Large intestine (tissue), 3 donors: Measurements from ENCODE around the gene CCDC83. TPM values are rescaled to one million over a fixed set of nuclear protein-coding genes. Genes with fewer than 3 reads are reported as not detected.
"Not testable (repeated sequence)": the region's sequence is repeated elsewhere in the genome, so short reads cannot be mapped to it uniquely, and the experiment has no call there.

Source experiments
- DNase-seq, 2 donors: peaks; one replicate each; pipeline versions ENCODE4 v3.0.0 to v3.0.0-alpha.2; 2013
- H3K27ac ChIP-seq: one replicate; pipeline ENCODE4 v1.5.1; 2013; ENCODE audit warnings: low read length
- H3K27me3 ChIP-seq: 2 replicates; pipeline ENCODE4 v1.6.1; 2013; ENCODE audit warnings: low read length; ENCODE audit not compliant: control insufficient read depth, insufficient read depth
- H3K36me3 ChIP-seq: 2 replicates; pipeline ENCODE4 v1.6.1; 2013; ENCODE audit warnings: low read length; ENCODE audit not compliant: control insufficient read depth, insufficient read depth
- H3K4me1 ChIP-seq: one replicate; pipeline ENCODE4 v1.6.1; 2013; ENCODE audit warnings: low read length; ENCODE audit not compliant: control insufficient read depth, insufficient read depth
- H3K4me3 ChIP-seq: one replicate; pipeline ENCODE4 v1.5.1; 2013; ENCODE audit warnings: low read length
- H3K9me3 ChIP-seq: one replicate; pipeline ENCODE4 v1.6.1; 2013; ENCODE audit warnings: mild to moderate bottlenecking, low read depth, low read length, moderate library complexity; ENCODE audit not compliant: control insufficient read depth
- WGBS: methylation state at CpG from one replicate; pipeline ENCODE4 v1.1.5; 2013; ENCODE audit warnings: low lambda C conversion rate; ENCODE audit not compliant: insufficient coverage; 5-methylcytosine and 5-hydroxymethylcytosine counted together
- polyA plus RNA-seq: library from polyadenylated mRNA; unstranded; fragments of 120-200 nt; gene quantifications from one replicate; pipeline ENCODE4 v1.2.1, GENCODE V29; 2013

Gene CCDC83
- polyA plus RNA-seq, 1 donor: 0.04 TPM

GRCh38 chr11:85831050-85831449, 24.1 kb upstream of the CCDC83 start:
- Histone ChIP-seq H3K9me3 (no peaks in the 10 kb centered on the region), H3K4me1 (peaks cover 22% of the 10 kb centered on the region), H3K36me3 (no peaks in the 10 kb centered on the region), H3K27ac (peak overlapping the region; percentile 32), H3K27me3 (no peaks in the 10 kb centered on the region), H3K4me3 (no peak overlapping the region)
- peak in 1 of 2 donors; percentile 36 for DNase-seq

DNA sequence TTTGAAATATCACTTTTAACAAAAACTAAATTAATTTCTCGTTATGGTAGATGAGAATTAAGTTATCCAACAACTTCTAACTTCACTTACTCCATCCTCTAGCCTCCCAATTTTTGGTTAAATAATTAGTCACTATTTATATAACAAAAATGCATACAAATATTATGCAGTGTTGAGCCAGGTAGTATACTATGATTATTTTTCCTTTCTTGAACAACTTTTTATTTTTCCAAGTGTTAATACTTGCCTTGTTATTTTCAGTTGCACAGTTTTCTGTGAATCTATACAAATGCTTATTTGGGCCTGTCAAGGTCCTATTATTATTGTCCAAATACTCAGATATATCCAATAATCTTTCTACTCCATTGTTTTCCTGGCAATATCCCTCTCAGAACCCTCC, 19.9 kb upstream of the CCDC83 start:
- no peaks in the 10 kb centered on the region for H3K27me3 ChIP-seq
- no peak overlapping the region for H3K27ac ChIP-seq
- H3K9me3 ChIP-seq: no peaks in the 10 kb centered on the region
- 100% methylated on average over 1 of the region's 1 CpG for WGBS
- no peaks in the 10 kb centered on the region for H3K36me3 ChIP-seq
- H3K4me1 ChIP-seq: peaks cover 1% of the 10 kb centered on the region
- no peak overlapping the region for H3K4me3 ChIP-seq
- no peak for DNase-seq

DNA sequence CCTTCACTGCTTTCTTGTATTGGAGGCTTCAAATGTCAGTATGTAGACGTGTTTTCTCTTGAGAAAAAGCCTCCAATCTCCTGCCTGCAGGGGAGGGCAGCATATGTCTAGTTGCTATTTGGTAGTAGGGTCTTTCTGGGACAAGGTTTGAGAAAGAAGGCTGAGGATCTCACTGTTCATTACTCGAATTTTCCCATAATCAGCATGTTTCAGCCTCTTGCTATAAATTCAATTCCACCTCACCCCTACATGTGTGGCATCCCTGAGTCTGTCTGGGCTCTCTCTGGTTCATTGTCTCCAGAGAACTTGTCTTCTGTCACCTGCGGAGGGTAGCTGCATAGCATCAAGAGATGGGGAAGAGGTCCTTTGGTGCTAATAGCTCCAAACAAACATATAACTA, 19.5 kb upstream of the CCDC83 start:
- Histone ChIP-seq H3K9me3 (no peaks in the 10 kb centered on the region), H3K4me3 (no peak overlapping the region), H3K36me3 (no peaks in the 10 kb centered on the region), H3K27ac (no peak overlapping the region), H3K4me1 (no peaks in the 10 kb centered on the region), H3K27me3 (no peaks in the 10 kb centered on the region)
- DNase-seq: no peak
- WGBS: no CpG with 5 or more reads among the region's 3 CpGs

DNA sequence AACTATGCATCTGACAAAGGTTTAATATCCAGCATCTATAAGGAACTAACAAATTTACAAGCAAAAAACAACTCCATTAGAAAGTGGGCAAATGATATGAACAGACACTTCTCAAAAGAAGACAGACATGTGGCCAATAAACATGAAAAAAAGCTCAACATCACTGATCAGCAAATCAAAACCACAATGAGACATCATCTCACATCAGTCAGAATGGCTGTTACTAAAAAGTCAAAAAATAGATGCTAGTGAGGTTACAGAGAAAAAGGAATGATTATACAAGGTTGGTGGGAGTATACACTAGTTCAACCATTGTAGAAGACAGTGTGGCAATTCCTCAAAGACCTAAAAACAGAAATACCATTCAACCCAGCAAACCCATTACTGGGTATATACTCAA, 14.3 kb upstream of the CCDC83 start:
- not testable (repeated sequence) for DNase-seq

GRCh38 chr11:85843929-85844328, 11.3 kb upstream of the CCDC83 start:
- H3K27ac ChIP-seq: no peak overlapping the region
- 100% methylated on average over 1 of the region's 3 CpGs for WGBS
- H3K27me3 ChIP-seq: no peaks in the 10 kb centered on the region
- no peak overlapping the region for H3K4me3 ChIP-seq
- no peaks in the 10 kb centered on the region for H3K9me3 ChIP-seq
- no peak for DNase-seq
- no peaks in the 10 kb centered on the region for H3K36me3 ChIP-seq
- H3K4me1 ChIP-seq: no peaks in the 10 kb centered on the region

More for the DNA sequence above, 14.3 kb upstream of the CCDC83 start:
- H3K36me3 ChIP-seq, H3K4me1 ChIP-seq, H3K4me3 ChIP-seq, H3K27ac ChIP-seq, H3K27me3 ChIP-seq, H3K9me3 ChIP-seq: not testable (repeated sequence)

DNA sequence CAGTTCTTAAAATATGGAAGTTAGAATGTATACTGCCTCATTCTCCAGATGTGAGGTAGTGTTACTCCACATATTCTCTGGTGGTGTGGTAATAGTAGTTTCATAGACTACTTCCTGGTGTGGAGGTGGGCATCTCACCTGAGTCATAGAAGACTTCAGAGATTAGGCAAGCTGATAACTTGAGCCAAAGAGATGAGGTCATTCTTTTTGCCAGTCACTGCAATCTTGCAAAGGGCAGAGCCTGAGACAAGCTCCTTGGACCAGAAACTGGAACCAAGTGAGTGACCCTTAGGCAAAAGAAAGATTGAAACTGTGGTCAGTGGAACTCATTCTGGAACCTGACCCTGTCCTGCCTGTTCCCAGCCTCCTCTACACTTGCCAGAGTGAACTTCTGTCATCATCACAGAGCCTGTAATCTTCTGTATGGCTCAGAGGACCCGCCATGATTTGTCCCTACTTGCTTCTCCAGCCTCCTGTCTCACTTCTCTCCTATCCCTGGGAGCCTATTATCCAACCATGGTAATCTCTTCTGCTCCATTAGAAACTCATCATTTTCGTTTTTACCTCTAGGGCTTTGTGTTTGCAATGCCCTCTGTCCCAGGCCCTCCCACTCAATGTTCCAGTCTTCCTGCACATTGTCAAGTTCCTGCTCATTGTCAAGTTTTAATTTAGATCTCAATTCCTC, 10.6 kb upstream of the CCDC83 start:
- 88% methylated on average over 2 of the region's 2 CpGs for WGBS
- peak; percentile 45 to 50 for DNase-seq
- Histone ChIP-seq H3K4me3 (no peak overlapping the region), H3K9me3 (no peaks in the 10 kb centered on the region), H3K4me1 (no peaks in the 10 kb centered on the region), H3K27me3 (no peaks in the 10 kb centered on the region), H3K27ac (no peak overlapping the region), H3K36me3 (no peaks in the 10 kb centered on the region)

GRCh38 chr11:85845124-85845631, 10.0 kb upstream of the CCDC83 start:
- no peak overlapping the region for H3K4me3 ChIP-seq
- no peaks in the 10 kb centered on the region for H3K4me1 ChIP-seq
- H3K27ac ChIP-seq: no peak overlapping the region
- WGBS: no CpG with 5 or more reads among the region's 1 CpG
- H3K36me3 ChIP-seq: no peaks in the 10 kb centered on the region
- no peaks in the 10 kb centered on the region for H3K9me3 ChIP-seq
- DNase-seq: no peak
- no peaks in the 10 kb centered on the region for H3K27me3 ChIP-seq

DNA sequence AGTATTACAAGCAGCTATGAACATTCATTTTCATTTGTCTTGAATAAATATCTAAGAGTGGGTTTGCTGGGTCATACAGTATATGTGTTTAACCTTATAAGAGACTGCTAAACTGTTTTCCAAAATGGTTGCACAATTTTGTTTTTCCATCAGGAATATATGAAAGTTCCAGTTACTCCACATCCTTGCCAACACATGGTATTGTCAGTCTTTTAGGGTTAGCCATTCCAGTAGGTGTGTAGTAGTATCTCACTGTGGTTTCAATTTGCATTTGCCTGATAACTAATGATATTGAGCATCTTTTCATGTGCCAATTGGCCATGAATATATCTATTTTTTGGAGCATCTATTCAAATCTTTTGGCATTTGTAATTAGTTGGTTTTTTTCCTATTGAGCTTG, 7.7 kb upstream of the CCDC83 start:
- H3K27me3 ChIP-seq: no peaks in the 10 kb centered on the region
- no peaks in the 10 kb centered on the region for H3K4me1 ChIP-seq
- peaks cover 5% of the 10 kb centered on the region for H3K9me3 ChIP-seq
- no peak for DNase-seq
- H3K4me3 ChIP-seq: no peak overlapping the region
- H3K27ac ChIP-seq: no peak overlapping the region
- no peaks in the 10 kb centered on the region for H3K36me3 ChIP-seq

GRCh38 chr11:85848006-85848405, 7.2 kb upstream of the CCDC83 start:
- Histone ChIP-seq H3K9me3 (peaks cover 10% of the 10 kb centered on the region), H3K27ac (no peak overlapping the region), H3K27me3 (no peaks in the 10 kb centered on the region), H3K4me1 (no peaks in the 10 kb centered on the region), H3K4me3 (no peak overlapping the region), H3K36me3 (no peaks in the 10 kb centered on the region)
- 100% methylated on average over 1 of the region's 3 CpGs for WGBS
- no peak for DNase-seq

DNA sequence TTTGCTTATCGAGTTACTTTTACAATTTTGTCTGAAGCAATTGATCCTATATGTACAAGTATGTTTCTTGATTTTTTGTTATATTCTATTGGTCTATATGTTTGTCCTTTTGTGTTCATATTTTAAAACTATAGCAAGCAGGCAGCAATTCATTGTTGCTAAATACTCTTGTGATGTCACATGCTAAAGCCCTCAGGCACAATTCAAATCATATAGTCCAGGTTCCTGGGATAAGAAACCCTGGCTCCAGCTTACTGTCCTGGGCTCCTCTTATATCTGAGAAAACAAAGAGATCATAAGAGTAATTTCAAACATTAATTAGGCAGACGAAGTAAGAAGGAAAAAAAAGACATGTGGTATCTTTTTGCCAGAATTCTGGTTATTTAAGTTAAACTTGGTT, 6.6 kb upstream of the CCDC83 start:
- H3K27ac ChIP-seq: no peak overlapping the region
- WGBS: 86% methylated on average over 2 of the region's 2 CpGs
- H3K27me3 ChIP-seq: no peaks in the 10 kb centered on the region
- H3K9me3 ChIP-seq: peaks cover 11% of the 10 kb centered on the region
- no peaks in the 10 kb centered on the region for H3K4me1 ChIP-seq
- H3K4me3 ChIP-seq: no peak overlapping the region
- DNase-seq: no peak
- H3K36me3 ChIP-seq: no peaks in the 10 kb centered on the region

DNA sequence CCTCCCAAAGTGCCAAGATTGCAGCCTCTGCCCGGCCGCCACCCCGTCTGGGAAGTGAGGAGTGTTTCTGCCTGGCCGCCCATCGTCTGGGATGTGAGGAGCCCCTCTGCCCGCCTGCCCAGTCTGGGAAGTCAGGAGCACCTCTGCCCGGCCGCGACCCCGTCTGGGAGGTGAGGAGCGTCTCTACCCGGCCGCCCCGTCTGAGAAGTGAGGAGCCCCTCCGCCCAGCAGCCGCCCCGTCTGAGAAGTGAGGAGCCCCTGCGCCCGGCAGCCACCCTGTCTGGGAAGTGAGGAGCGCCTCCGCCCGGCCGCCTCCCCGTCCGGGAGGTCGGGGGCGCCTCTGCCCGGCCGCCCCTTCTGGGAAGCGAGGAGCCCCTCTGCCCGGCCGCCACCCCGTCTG, 2.4 kb upstream of the CCDC83 start:
- not testable (repeated sequence) for H3K4me1 ChIP-seq, H3K36me3 ChIP-seq, H3K27me3 ChIP-seq, H3K4me3 ChIP-seq, DNase-seq, H3K27ac ChIP-seq
- no CpG with 5 or more reads among the region's 33 CpGs for WGBS
- H3K9me3 ChIP-seq: peaks cover 11% of the 10 kb centered on the region
